ENCODE data around the gene IKZF4.

Gene IKZF4
- long read RNA-seq, partial matches to known transcripts, result 0 of 3 reads
- long read RNA-seq, other reads (novel, unspliced or antisense), result 3 of 3 reads

- peak; percentile 75 to 79 for DNase-seq (ENCODE audit: low read depth in 1 of 2, low spot score in 1 of 2)
- TF ChIP-seq SPI1 (IDR thresholded peaks at IDR 0.05; ENCODE audit: borderline replicate concordance, low read depth) (peak; percentile 93), REST (IDR thresholded peaks at IDR 0.05; ENCODE audit: insufficient replicate concordance, low read depth) (no peak)
- H3K27ac ChIP-seq (replicated peaks), result peak within 1 kb of the TSS; percentile 50
These were observed at the start of gene IKZF4 for GRCh38 chr12:56020423-56021184. Gene IKZF4 (plus strand): TSS chr12:56021043. CDS start chr12:56021494, 451 bp downstream.

GRCh38 chr12:55972042-55972441, 48.8 kb upstream of the IKZF4 start:
- Histone ChIP-seq H3K27ac (replicated peaks) (peak overlapping the region; percentile 2; the same call in 1 of the 2 replicates), H3K27me3 (ENCODE audit: insufficient read depth, poor library complexity, severe bottlenecking) (no peaks in the 10 kb centered on the region), H3K4me3 (replicated peaks; ENCODE audit: insufficient read depth, low read length) (no peak overlapping the region)
- DNase-seq (ENCODE audit: low read depth in 1 of 2, low spot score in 1 of 2), result no peak
- no peak for TF ChIP-seq REST (IDR thresholded peaks at IDR 0.05; ENCODE audit: insufficient replicate concordance, low read depth)
- no peak for TF ChIP-seq POLR2AphosphoS5 (IDR thresholded peaks at IDR 0.05; ENCODE audit: low read depth)
- no peak for TF ChIP-seq GABPA (IDR thresholded peaks at IDR 0.05; ENCODE audit: low read depth)
- no peak for TF ChIP-seq SPI1 (IDR thresholded peaks at IDR 0.05; ENCODE audit: borderline replicate concordance, low read depth)
- TF ChIP-seq CTCF (IDR thresholded peaks at IDR 0.05; ENCODE audit: insufficient read depth, low read length), result no peak

More at GRCh38 chr12:56020423-56021184, at the start of gene IKZF4:
- Histone ChIP-seq H3K4me3 (replicated peaks; ENCODE audit: insufficient read depth, low read length) (no peak within 1 kb of the TSS), H3K27me3 (ENCODE audit: insufficient read depth, poor library complexity, severe bottlenecking) (no peaks in the 10 kb centered on the region)

GRCh38 chr12:55972456-55972855, 48.4 kb upstream of the IKZF4 start:
- Histone ChIP-seq H3K27ac (replicated peaks) (peak overlapping the region; percentile 57), H3K4me3 (replicated peaks; ENCODE audit: insufficient read depth, low read length) (peak overlapping the region; percentile 48), H3K27me3 (ENCODE audit: insufficient read depth, poor library complexity, severe bottlenecking) (no peaks in the 10 kb centered on the region)
- DNase-seq (ENCODE audit: low read depth in 1 of 2, low spot score in 1 of 2), result no peak
- TF ChIP-seq CTCF (IDR thresholded peaks at IDR 0.05; ENCODE audit: insufficient read depth, low read length) (no peak), POLR2AphosphoS5 (IDR thresholded peaks at IDR 0.05; ENCODE audit: low read depth) (no peak), SPI1 (IDR thresholded peaks at IDR 0.05; ENCODE audit: borderline replicate concordance, low read depth) (no peak), REST (IDR thresholded peaks at IDR 0.05; ENCODE audit: insufficient replicate concordance, low read depth) (no peak), GABPA (IDR thresholded peaks at IDR 0.05; ENCODE audit: low read depth) (no peak)
